ENCODE measurements around the gene GSTA2. TPM values are rescaled to one million over a fixed set of nuclear protein-coding genes. Genes with fewer than 3 reads are reported as not detected.
A peak's percentile ranks its signal among the peaks of the same experiment; 100 is the strongest.

GSTA2 gene
- total and polyA plus RNA-seq, 2 of the 13 experiments (the other 11 are each of a cell fraction or from before 2014, with no cell fraction given): 0.75 to 13.7 TPM

GRCh38 chr6:52788478-52788877 is 25.2 kb upstream of the GSTA2 start (continued):
- no peak for TF ChIP-seq ZNF570 (CRISPR knock-in tag; IDR thresholded peaks at IDR 0.05; ENCODE audit: borderline replicate concordance)
- TF ChIP-seq IKZF5 (CRISPR knock-in tag; IDR thresholded peaks at IDR 0.05): no peak
- TF ChIP-seq CC2D1A (CRISPR knock-in tag; IDR thresholded peaks at IDR 0.05): no peak
- TF ChIP-seq ZC3H4 (CRISPR knock-in tag; IDR thresholded peaks at IDR 0.05; ENCODE audit: borderline replicate concordance): no peak
- TF ChIP-seq NFE2L2 (IDR thresholded peaks at IDR 0.05; ENCODE audit: low read length): peak; percentile 92
- no peak for TF ChIP-seq ZSCAN31 (CRISPR knock-in tag; IDR thresholded peaks at IDR 0.05; ENCODE audit: low read depth)
- no peak for TF ChIP-seq CREB1 (IDR thresholded peaks at IDR 0.05)
- peak; percentile 10; the same call in 1 of the 2 replicates for TF ChIP-seq CREB1 (CRISPR knock-in tag; IDR thresholded peaks at IDR 0.05)
- TF ChIP-seq FOXK1 (CRISPR knock-in tag; IDR thresholded peaks at IDR 0.05; ENCODE audit: borderline replicate concordance, low read depth): no peak

- Histone ChIP-seq H3K79me2 (ENCODE audit: insufficient read depth, low read length) (no peaks in the 10 kb centered on the region), H3K27me3 (ENCODE audit: control insufficient read depth in 1 of 2, insufficient read depth in 2 of 2, low read length in 2 of 2) (no peaks in the 10 kb centered on the region), H4K20me1 (ENCODE audit: insufficient read depth, low read length) (no peaks in the 10 kb centered on the region), H3K4me3 (replicated peaks in 1 of 3; ENCODE audit: insufficient read depth in 1 of 3, low read depth in 2 of 3, low read length in 3 of 3) (no peak overlapping the region), H3K4me2 (ENCODE audit: low read depth, low read length) (peak overlapping the region; percentile 50), H2AFZ (ENCODE audit: low read length) (no peak overlapping the region), H3K36me3 (replicated peaks in 1 of 2; ENCODE audit: control insufficient read depth in 1 of 2, insufficient read depth in 2 of 2, low read length in 2 of 2) (no peaks in the 10 kb centered on the region), H3K4me1 (ENCODE audit: insufficient read depth, low read length) (peaks cover 69% of the 10 kb centered on the region), H3K9me3 (ENCODE audit: low read length) (peaks cover 13% of the 10 kb centered on the region), H3K27ac (ENCODE audit: extremely low read length, insufficient read depth, low read length) (peak overlapping the region; percentile 81), H3K9ac (ENCODE audit: insufficient read depth, low read depth, low read length) (no peak overlapping the region)
- intact Hi-C loops (cut with micrococcal nuclease; ENCODE audit: unreplicated experiment) (no loop called here), in situ Hi-C loops (cut with HindIII; ENCODE audit: extremely low pct_ligation_motif_present, low pct_unique_long_range_greater_than_20kb) (loop anchor here (5.0 kb wide), 1 partner anchor 39 kb away; no protein-coding TSS in a partner anchor)
- CTCF ChIA-PET (ENCODE audit: low intra/inter-chr PET ratio, low total read pairs): no interaction called here
- BruUV-seq (replicated peaks): TSS peak; percentile 78
- WGBS (ENCODE audit: low lambda C conversion rate): 26% methylated on average over 3 of the region's 3 CpGs
- POLR2A ChIA-PET: interaction anchor here (2.2 to 2.6 kb wide), 2 partner anchors 11 to 63 kb away, joined by 9 to 10 read pairs; no protein-coding TSS in a partner anchor
- FAIRE-seq: no peak
- 0 out of 3 replicates have a peak, but pooled peaks have one; percentile 9 for ATAC-seq
- DNase-seq (ENCODE audit: low spot score): peak; percentile 46
- TF ChIP-seq FOXJ3 (CRISPR knock-in tag; IDR thresholded peaks at IDR 0.05; ENCODE audit: borderline replicate concordance): peak; percentile 53; the same call in 1 of the 2 replicates
- TF ChIP-seq FOXA3 (CRISPR knock-in tag; IDR thresholded peaks at IDR 0.05): peak; percentile 82
- no peak for TF ChIP-seq CREB1 (IDR thresholded peaks at IDR 0.05)
- TF ChIP-seq CREB1 (CRISPR knock-in tag; IDR thresholded peaks at IDR 0.05): 0 out of 2 replicates have a peak, but pooled peaks have one; percentile 42
- TF ChIP-seq SAP130 (CRISPR knock-in tag; IDR thresholded peaks at IDR 0.05; ENCODE audit: low read depth): peak; percentile 33; the same call in 1 of the 2 replicates
- no peak for TF ChIP-seq MEIS1 (CRISPR knock-in tag; IDR thresholded peaks at IDR 0.05; ENCODE audit: borderline replicate concordance)
- TF ChIP-seq EP300 (IDR thresholded peaks at IDR 0.05; ENCODE audit: low read depth in 2 of 2, low read length in 2 of 2): peak in 1 of 2 experiments; percentile 81; a peak in 1 of 4 replicates
- no peak for TF ChIP-seq EP300 (CRISPR knock-in tag; IDR thresholded peaks at IDR 0.05; ENCODE audit: borderline replicate concordance)
- peak; percentile 39; the same call in 1 of the 2 replicates for TF ChIP-seq ISL2 (CRISPR knock-in tag; IDR thresholded peaks at IDR 0.05)
- TF ChIP-seq HCFC1 (IDR thresholded peaks at IDR 0.05; ENCODE audit: low read depth, low read length): no peak
- peak; percentile 49 for TF ChIP-seq MED1 (CRISPR knock-in tag; IDR thresholded peaks at IDR 0.05)
- no peak for TF ChIP-seq SOX13 (IDR thresholded peaks at IDR 0.05)
- peak in 1 of 2 experiments; percentile 82; a peak in 2 of 4 replicates for TF ChIP-seq SOX13 (CRISPR knock-in tag; conservative IDR thresholded peaks at IDR 0.05 in 1 of 2, IDR thresholded peaks at IDR 0.05 in 1 of 2)
- peak; percentile 28; the same call in 1 of the 2 replicates for TF ChIP-seq CEBPG (CRISPR knock-in tag; IDR thresholded peaks at IDR 0.05)
- no peak for TF ChIP-seq TCF12 (IDR thresholded peaks at IDR 0.05)
- no peak for TF ChIP-seq TCF12 (CRISPR knock-in tag; IDR thresholded peaks at IDR 0.05)
- TF ChIP-seq THRA (CRISPR knock-in tag; IDR thresholded peaks at IDR 0.05; ENCODE audit: borderline replicate concordance): peak; percentile 78; the same call in 1 of the 2 replicates
- TF ChIP-seq NCOA2 (CRISPR knock-in tag; IDR thresholded peaks at IDR 0.05): peak; percentile 77
Measured at GRCh38 chr6:52787917-52788316, 24.6 kb upstream of the GSTA2 start.
